Left lung (tissue), 10 donors: ENCODE results near the gene KIF9. TPM values are rescaled to one million over a fixed set of nuclear protein-coding genes. Genes with fewer than 3 reads are reported as not detected.

Source experiments
- ATAC-seq: fragments of 200-7000 bp; cut with Tn5 transposase; one replicate; pipeline ENCODE4 v1.9.1; 2020; ENCODE audit warnings: moderate library complexity
- DNase-seq, 4 donors: peaks; one replicate each; pipeline ENCODE4 v3.0.0-alpha.2; 2013 to 2020
- H3K27ac ChIP-seq, 2 donors: fragments of 200-600 bp; sonication (generic) in 1 of 2; one replicate each; pipeline versions ENCODE4 v1.5.0 to v1.8.0; 2020 to 2021
- H3K27me3 ChIP-seq, 2 donors: fragments of 200-600 bp; sonication (generic) in 1 of 2; one replicate each; pipeline versions ENCODE4 v1.5.0 to v1.8.0; 2020 to 2021
- H3K36me3 ChIP-seq, 2 donors: fragments of 200-600 bp; sonication (generic) in 1 of 2; one replicate each; pipeline versions ENCODE4 v1.5.0 to v1.8.0; 2020 to 2021
- H3K4me1 ChIP-seq, 2 donors: fragments of 200-600 bp; one replicate each; pipeline ENCODE4 v1.8.0; 2021
- H3K4me3 ChIP-seq, 2 donors: fragments of 200-600 bp; sonication (generic) in 1 of 2; one replicate each; pipeline versions ENCODE4 v1.5.0 to v1.8.0; 2020 to 2021; ENCODE audit warnings: mild to moderate bottlenecking in 1 of 2
- H3K9me3 ChIP-seq, 2 donors: fragments of 200-600 bp; sonication (generic) in 1 of 2; one replicate each; pipeline versions ENCODE4 v1.5.0 to v1.8.0; 2020 to 2021
- intact Hi-C, 2 donors: fragments of 100-400 bp; cut with DNase I; formaldehyde crosslinking; loops; one replicate each; pipeline versions ENCODE4 v1.11.2 to v1.14.2; 2022
- polyA plus RNA-seq, 6 donors: library from polyadenylated mRNA; unstranded; fragments of 120-200 nt; gene quantifications; one replicate each; pipeline ENCODE4 v1.2.1, GENCODE V29; 2013; ENCODE audit not compliant: insufficient read length in 6 of 6
- total RNA-seq, 2 donors: library from RNA; stranded (reverse); fragmentation: NEBNext Ultra II Directional; extraction: Animal tissue kit (Norgen Biotek cat#: 25700); gene quantifications; one replicate each; pipeline ENCODE4 v1.2.1, GENCODE V29; 2021
- TF ChIP-seq, protein P1 (sequence below), 2 donors: fragments of 200-600 bp; sonication (generic) in 1 of 2; IDR thresholded peaks; one replicate each; pipeline versions ENCODE4 v1.5.0 to v1.8.0; 2021; ENCODE audit warnings: antibody characterized with exemption in 2 of 2
- donor health status: DM: no; HTN: yes; CAD: no.
- donor health status: DM: no; HTN: no; CAD: no.

The KIF9 gene
- total and polyA plus RNA-seq, 8 donors = 8.4 to 19.0 (median 14.4) TPM

DNA sequence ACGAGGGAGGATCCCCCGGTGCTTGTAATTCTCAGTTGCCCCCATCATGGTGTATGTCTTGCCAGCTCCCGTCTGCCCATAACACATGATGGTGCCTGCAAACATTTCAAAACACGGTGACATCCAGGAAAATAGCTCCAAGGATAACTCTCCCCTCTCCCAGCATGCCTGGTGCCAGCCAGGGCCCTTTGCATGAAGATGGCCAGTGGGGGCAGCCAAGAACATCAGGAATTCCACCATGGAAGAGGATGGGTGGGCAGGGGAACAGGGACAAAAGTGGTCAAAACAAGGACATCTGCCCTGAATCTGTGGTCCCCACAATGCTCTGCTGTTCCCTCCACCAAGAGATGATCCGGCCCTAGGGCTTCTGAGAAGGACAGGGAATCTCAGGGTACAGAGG, 9.0 kb downstream of the KIF9 start:
- ATAC-seq = no peak

DNA sequence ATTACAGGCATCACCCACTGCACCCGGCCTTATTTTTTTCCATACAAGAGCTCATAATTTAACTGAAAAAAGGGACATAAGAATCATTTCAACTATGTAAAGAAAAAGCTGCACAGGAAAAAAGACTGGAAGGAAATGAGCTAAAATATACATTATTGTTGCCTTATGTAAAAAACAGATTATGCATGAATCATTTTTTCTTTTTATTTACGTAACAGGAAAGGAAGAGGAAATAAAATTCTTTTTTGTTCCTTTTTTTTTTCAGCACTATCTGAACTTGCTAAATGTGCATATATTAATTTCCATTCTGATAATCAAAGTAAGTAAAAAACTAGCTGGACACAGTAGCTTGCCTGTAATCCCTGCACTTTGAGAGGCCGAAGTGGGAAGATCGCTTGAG, 12.1 kb downstream of the KIF9 start:
- DNase-seq (no peak), ATAC-seq (no peak)
- Histone ChIP-seq H3K36me3 (peaks cover 0 to 4% of the 10 kb centered on the region in 2 donors), H3K27me3 (no peaks in the 10 kb centered on the region), H3K4me3 (no peak overlapping the region), H3K27ac (no peak overlapping the region), H3K4me1 (peaks cover 7 to 14% of the 10 kb centered on the region in 2 donors), H3K9me3 (no peaks in the 10 kb centered on the region)
- intact Hi-C loops = no loop called here
- TF ChIP-seq, protein P1, sequence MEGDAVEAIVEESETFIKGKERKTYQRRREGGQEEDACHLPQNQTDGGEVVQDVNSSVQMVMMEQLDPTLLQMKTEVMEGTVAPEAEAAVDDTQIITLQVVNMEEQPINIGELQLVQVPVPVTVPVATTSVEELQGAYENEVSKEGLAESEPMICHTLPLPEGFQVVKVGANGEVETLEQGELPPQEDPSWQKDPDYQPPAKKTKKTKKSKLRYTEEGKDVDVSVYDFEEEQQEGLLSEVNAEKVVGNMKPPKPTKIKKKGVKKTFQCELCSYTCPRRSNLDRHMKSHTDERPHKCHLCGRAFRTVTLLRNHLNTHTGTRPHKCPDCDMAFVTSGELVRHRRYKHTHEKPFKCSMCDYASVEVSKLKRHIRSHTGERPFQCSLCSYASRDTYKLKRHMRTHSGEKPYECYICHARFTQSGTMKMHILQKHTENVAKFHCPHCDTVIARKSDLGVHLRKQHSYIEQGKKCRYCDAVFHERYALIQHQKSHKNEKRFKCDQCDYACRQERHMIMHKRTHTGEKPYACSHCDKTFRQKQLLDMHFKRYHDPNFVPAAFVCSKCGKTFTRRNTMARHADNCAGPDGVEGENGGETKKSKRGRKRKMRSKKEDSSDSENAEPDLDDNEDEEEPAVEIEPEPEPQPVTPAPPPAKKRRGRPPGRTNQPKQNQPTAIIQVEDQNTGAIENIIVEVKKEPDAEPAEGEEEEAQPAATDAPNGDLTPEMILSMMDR (IDR thresholded peaks at IDR 0.05) = no peak

More for the DNA sequence above, 9.0 kb downstream of the KIF9 start:
- TF ChIP-seq, protein P1 (IDR thresholded peaks at IDR 0.05) = no peak
- Histone ChIP-seq H3K27me3 (no peaks in the 10 kb centered on the region), H3K9me3 (no peaks in the 10 kb centered on the region), H3K4me1 (peaks cover 0 to 4% of the 10 kb centered on the region in 2 donors), H3K36me3 (peaks cover 0 to 4% of the 10 kb centered on the region in 2 donors), H3K27ac (no peak overlapping the region), H3K4me3 (no peak overlapping the region)
- no peak for DNase-seq
- intact Hi-C loops = no loop called here

DNA sequence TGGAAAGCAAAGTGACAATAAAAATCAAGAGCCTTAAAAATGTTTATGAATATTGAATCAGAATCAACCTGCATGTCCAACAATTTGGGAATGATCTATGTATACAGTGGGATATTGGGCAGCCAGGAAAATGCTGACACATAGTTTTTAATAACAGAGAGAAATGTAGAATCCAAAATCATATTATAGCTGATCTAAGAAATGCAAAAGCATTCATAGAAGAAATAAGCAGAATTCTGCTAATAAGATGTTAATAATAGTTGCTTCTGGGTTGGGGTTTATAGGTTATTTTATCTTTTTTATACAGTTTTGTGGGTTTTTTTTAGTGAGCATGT, 15.1 kb downstream of the KIF9 start:
- DNase-seq = no peak
- intact Hi-C loops = no loop called here
- peaks cover 7 to 14% of the 10 kb centered on the region in 2 donors for H3K4me1 ChIP-seq
- no peaks in the 10 kb centered on the region for H3K9me3 ChIP-seq
- TF ChIP-seq, protein P1 (IDR thresholded peaks at IDR 0.05) = no peak
- no peaks in the 10 kb centered on the region for H3K27me3 ChIP-seq
- H3K27ac ChIP-seq = no peak overlapping the region
- no peaks in the 10 kb centered on the region for H3K36me3 ChIP-seq
- ATAC-seq = no peak
- no peak overlapping the region for H3K4me3 ChIP-seq

DNA sequence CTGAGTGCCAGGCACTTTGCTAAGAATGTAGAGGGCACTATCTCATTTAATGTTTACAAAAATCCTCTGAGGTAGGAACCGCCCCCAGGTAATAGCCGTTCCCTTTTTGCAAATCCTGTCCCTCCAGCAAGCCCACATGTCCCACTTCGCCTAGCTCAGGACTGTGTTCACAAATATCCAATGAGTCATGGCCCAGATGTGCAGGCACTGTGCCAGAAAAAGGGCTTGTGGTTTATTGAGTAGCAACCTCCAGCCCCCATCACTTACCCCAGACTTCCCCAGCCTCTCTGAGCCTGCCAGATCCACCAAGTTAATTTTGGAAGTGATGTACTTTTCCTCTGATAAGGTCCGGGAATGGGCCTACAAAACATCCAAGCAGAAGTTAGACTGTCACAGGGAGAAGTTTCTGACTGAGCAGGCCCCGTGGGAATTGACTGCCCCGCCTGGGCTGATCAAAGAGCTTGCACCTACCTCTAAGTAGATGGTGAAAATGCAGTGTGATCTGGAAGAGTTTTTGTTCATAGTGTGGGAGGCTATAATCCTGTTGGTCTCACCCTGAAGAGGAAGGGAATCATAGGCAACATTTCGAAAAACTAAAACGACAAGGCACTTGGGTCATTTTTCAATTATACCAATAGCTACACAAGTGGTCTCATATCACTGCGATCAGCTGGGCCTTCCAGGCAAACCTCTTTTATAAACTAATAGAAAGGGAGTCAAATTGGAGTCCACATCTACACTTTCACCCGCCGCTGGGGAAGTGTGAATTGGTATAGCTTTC, 15.7 kb downstream of the KIF9 start:
- Histone ChIP-seq H3K4me3 (no peak overlapping the region), H3K36me3 (no peaks in the 10 kb centered on the region), H3K9me3 (no peaks in the 10 kb centered on the region), H3K4me1 (peaks cover 7 to 14% of the 10 kb centered on the region in 2 donors), H3K27me3 (no peaks in the 10 kb centered on the region), H3K27ac (no peak overlapping the region)
- TF ChIP-seq, protein P1 (IDR thresholded peaks at IDR 0.05) = no peak
- ATAC-seq (peak; percentile 78), DNase-seq (peak in 2 of 4 donors; percentile 29 to 70)
- intact Hi-C loops = no loop called here

DNA sequence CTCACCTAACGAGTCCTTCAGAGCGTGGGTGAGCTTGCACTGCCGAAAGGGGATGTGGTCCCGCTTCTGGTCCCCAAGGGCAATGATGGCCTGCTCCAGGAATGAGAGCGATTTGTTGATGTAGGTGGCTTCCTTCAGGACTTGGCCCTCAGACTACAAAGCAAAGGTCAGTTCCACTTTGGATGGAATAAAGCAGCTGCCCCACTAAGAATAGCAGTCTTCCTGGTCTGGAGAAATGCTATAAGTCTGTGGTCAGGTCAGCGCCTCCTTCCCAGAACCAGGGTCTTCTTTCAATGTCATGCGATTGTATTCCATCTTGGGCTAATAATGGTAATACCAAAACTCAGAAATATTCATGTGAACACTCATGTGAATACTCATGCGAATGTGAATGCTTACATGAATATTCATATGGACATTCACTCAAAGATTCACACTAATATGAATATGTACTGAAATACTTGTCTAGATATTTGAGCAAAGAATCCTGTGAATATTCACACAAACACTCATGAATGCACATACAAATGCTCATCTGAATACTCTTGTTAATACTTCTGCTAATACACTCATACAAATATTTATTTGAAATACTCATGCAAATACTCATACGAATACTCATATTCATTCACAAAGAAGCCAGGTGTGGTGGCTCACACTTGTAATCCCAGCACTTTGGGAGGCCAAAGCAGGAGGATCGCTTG, 16.7 kb downstream of the KIF9 start:
- TF ChIP-seq, protein P1 (IDR thresholded peaks at IDR 0.05) = no peak
- no peaks in the 10 kb centered on the region for H3K9me3 ChIP-seq
- ATAC-seq (no peak), DNase-seq (no peak)
- H3K4me1 ChIP-seq = peaks cover 7 to 14% of the 10 kb centered on the region in 2 donors
- no peaks in the 10 kb centered on the region for H3K36me3 ChIP-seq
- H3K27me3 ChIP-seq = no peaks in the 10 kb centered on the region
- intact Hi-C loops = no loop called here
- no peak overlapping the region for H3K27ac ChIP-seq
- H3K4me3 ChIP-seq = no peak overlapping the region
